GM12878 (cell line): ENCODE results near the gene CD96. TPM values are rescaled to one million over a fixed set of nuclear protein-coding genes. Genes with fewer than 3 reads are reported as not detected.

Source experiments
- ATAC-seq: fragments of 200-7000 bp; cut with Tn5 transposase; 3 replicates; pipeline ENCODE4 v1.9.1; 2020; ENCODE audit warnings: mild to moderate bottlenecking, moderate library complexity
- BruUV-seq: library from RNA; stranded (reverse); fragments of 400-500 nt; replicated peaks from 2 replicates; lab custom pipeline; 2021; lab: Mats Ljungman, UMichigan
- CTCF ChIA-PET: fragments of 300-600 bp; sonication (Branson Sonifier 250); formaldehyde crosslinking; extraction: SDS; loops from one replicate; lab custom pipeline; 2021; ENCODE audit warnings: inconsistent platforms; lab: Yijun Ruan, JAX
- POLR2A ChIA-PET: fragments of 350-600 bp; formaldehyde crosslinking; extraction: SDS; loops from one replicate; lab custom pipeline; 2021; ENCODE audit warnings: inconsistent platforms; lab: Charles Lee
- RAD21 ChIA-PET: fragments of 300-600 bp; sonication (Branson Sonifier 250); formaldehyde crosslinking; loops from one replicate; lab custom pipeline; 2023; ENCODE audit warnings: antibody characterized with exemption; ENCODE audit not compliant: unreplicated experiment; lab: Charles Lee
- SMC1A ChIA-PET: fragments of 300-600 bp; sonication (Branson Sonifier 250); formaldehyde crosslinking; loops from one replicate; lab custom pipeline; 2023; ENCODE audit not compliant: unreplicated experiment, uncharacterized antibody; lab: Charles Lee
- DNase-seq: peaks from one replicate; pipeline ENCODE4 v3.0.0-alpha.2; 2011; ENCODE audit warnings: low read depth, low spot score
- FAIRE-seq: peaks from 3 replicates; lab custom pipeline; 2011; peaks lifted over from hg19 to GRCh38; lab: Jason Lieb, UNC
- H2AFZ ChIP-seq: 2 replicates; pipeline ENCODE4 v1.6.0; 2011; ENCODE audit warnings: low read depth, low read length, control low read depth; ENCODE audit not compliant: control insufficient read depth
- H3K27ac ChIP-seq: 2 replicates; pipeline ENCODE4 v1.5.1; 2011; ENCODE audit warnings: control low read depth; ENCODE audit not compliant: control insufficient read depth, insufficient read depth
- H3K27me3 ChIP-seq, 2 experiments: replicated peaks in 1 of 2; 2 replicates each; pipeline versions ENCODE4 v1.6.0 to v1.6.1; 2011; ENCODE audit warnings: low read length in 1 of 2; ENCODE audit not compliant: control insufficient read depth in 2 of 2, insufficient read depth in 2 of 2
- H3K36me3 ChIP-seq, 2 experiments: 2 replicates each; pipeline ENCODE4 v1.5.1; 2011; ENCODE audit warnings: low read length in 1 of 2; ENCODE audit not compliant: control insufficient read depth in 2 of 2, insufficient read depth in 2 of 2
- H3K4me1 ChIP-seq: 2 replicates; pipeline ENCODE4 v1.6.1; 2011; ENCODE audit warnings: mild to moderate bottlenecking, low read length, moderate library complexity, mixed read lengths; ENCODE audit not compliant: control insufficient read depth, insufficient read depth
- H3K4me2 ChIP-seq: 2 replicates; pipeline ENCODE4 v1.6.0; 2011; ENCODE audit warnings: control low read depth; ENCODE audit not compliant: control insufficient read depth, insufficient read depth
- H3K4me3 ChIP-seq: fragments of 200-600 bp; sonication (generic); 2 replicates; pipeline ENCODE4 v1.5.1; 2016
- H3K79me2 ChIP-seq: 2 replicates; pipeline ENCODE4 v1.6.0; 2011; ENCODE audit warnings: low read length; ENCODE audit not compliant: control insufficient read depth, insufficient read depth
- H3K9ac ChIP-seq: 2 replicates; pipeline ENCODE4 v1.8.0; 2011; ENCODE audit warnings: low read length, control low read depth, mixed read lengths; ENCODE audit not compliant: control insufficient read depth, insufficient read depth
- H3K9me3 ChIP-seq: replicated peaks from 3 replicates; pipeline ENCODE4 v1.5.1; 2011; ENCODE audit warnings: mild to moderate bottlenecking, low read length; ENCODE audit not compliant: control insufficient read depth, insufficient read depth
- H4K20me1 ChIP-seq: 2 replicates; pipeline ENCODE4 v1.6.0; 2011; ENCODE audit not compliant: control insufficient read depth, insufficient read depth
- ASH2L ChIP-seq: fragments of 300-600, 200-600 bp; sonication (generic); IDR thresholded peaks from 2 replicates; pipeline ENCODE4 v1.6.1; 2017; ENCODE audit warnings: low read depth, mild to moderate bottlenecking, borderline replicate concordance
- ATF7 ChIP-seq: fragments of 450-650 bp; IDR thresholded peaks from 2 replicates; pipeline ENCODE4 v1.6.1; 2016; ENCODE audit warnings: low read depth, mild to moderate bottlenecking
- HDAC2 ChIP-seq: fragments of 200-600 bp; sonication (generic); IDR thresholded peaks from 2 replicates; pipeline ENCODE4 v1.6.1; 2017
- HDGF ChIP-seq: fragments of 450-650 bp; IDR thresholded peaks from 2 replicates; pipeline ENCODE4 v1.6.1; 2016; ENCODE audit warnings: antibody characterized with exemption
- MYC ChIP-seq: IDR thresholded peaks from 2 replicates; pipeline ENCODE4 v1.6.1; 2011; ENCODE audit warnings: mild to moderate bottlenecking, low read length, moderate library complexity, inconsistent platforms; ENCODE audit not compliant: insufficient read depth, insufficient replicate concordance, insufficient read length, severe bottlenecking
- NBN ChIP-seq: fragments of 450-650 bp; IDR thresholded peaks from 2 replicates; pipeline ENCODE4 v1.6.1; 2016
- NFYB ChIP-seq: IDR thresholded peaks from 2 replicates; pipeline ENCODE4 v1.6.1; 2011; ENCODE audit warnings: low read depth, mild to moderate bottlenecking, low read length, improper control_type of control experiment, moderate library complexity; ENCODE audit not compliant: insufficient read depth
- PML ChIP-seq: IDR thresholded peaks from 2 replicates; pipeline ENCODE4 v1.6.1; 2012; ENCODE audit warnings: low read length, inconsistent platforms
- POU2F2 ChIP-seq: IDR thresholded peaks from 3 replicates; pipeline ENCODE4 v1.6.1; 2011; ENCODE audit warnings: low read depth, mild to moderate bottlenecking, low read length, borderline replicate concordance
- ZBED1 ChIP-seq: IDR thresholded peaks from 2 replicates; pipeline ENCODE4 v1.6.1; 2016; ENCODE audit warnings: borderline replicate concordance
- ZNF207 ChIP-seq: fragments of 450-650 bp; IDR thresholded peaks from 2 replicates; pipeline ENCODE4 v1.6.1; 2014; ENCODE audit warnings: antibody characterized with exemption, mild to moderate bottlenecking, borderline replicate concordance
- ZNF622 ChIP-seq: fragments of 450-650 bp; IDR thresholded peaks from 2 replicates; pipeline ENCODE4 v1.6.1; 2017; ENCODE audit warnings: mild to moderate bottlenecking, inconsistent platforms
- WGBS: methylation state at CpG from one replicate; pipeline ENCODE4 v1.1.6; 2016; ENCODE audit warnings: low lambda C conversion rate; ENCODE audit not compliant: insufficient replicate concordance, insufficient coverage; ENCODE audit errors: missing lambda C conversion rate; 5-methylcytosine and 5-hydroxymethylcytosine counted together
- in situ Hi-C: fragments of 300-500 bp; cut with MboI; formaldehyde crosslinking; loops from 9 replicates; pipeline ENCODE4 v1.14.3; 2018; ENCODE audit warnings: mixed read lengths
- intact Hi-C: fragments of 100-400 bp; cut with micrococcal nuclease; formaldehyde crosslinking; loops from one replicate; pipeline ENCODE4 v1.14.2; 2022; ENCODE audit not compliant: unreplicated experiment
- polyA plus RNA-seq, 11 experiments: library from polyadenylated mRNA; depleted of rRNA in 4 of 11; unstranded in 6 of 11; stranded (reverse) in 5 of 11; fragments of >200 nt; fragmentation: Nextera tagmentation in 4 of 11; fragmentation: Illumina TruSeq in 1 of 11; extraction: Ambion mirVana in 4 of 11; extraction: Trizol in 1 of 11; gene quantifications; 1 replicate in 1 of 11; 2 replicates in 10 of 11; pipeline versions ENCODE4 v1.2.1 to v1.2.3, GENCODE V29; 2011 to 2016; ENCODE audit warnings: inconsistent platforms in 2 of 11, missing spikeins in 2 of 11, low read depth in 1 of 11
- total RNA-seq, 4 experiments: library from RNA; depleted of rRNA in 3 of 4; stranded (reverse); fragments of >200 nt in 3 of 4; fragmentation: Illumina TruSeq in 1 of 4; extraction: Trizol in 1 of 4; gene quantifications; 2 replicates each; pipeline versions ENCODE4 v1.2.1 to v1.2.3, GENCODE V29; 2013 to 2021
- TF ChIP-seq, protein P1 (sequence below): IDR thresholded peaks from 2 replicates; pipeline ENCODE4 v1.6.1; 2011; ENCODE audit warnings: borderline replicate concordance, low read depth, mild to moderate bottlenecking, moderate library complexity, mixed read lengths, low read length; ENCODE audit not compliant: insufficient read depth; ENCODE audit errors: extremely low read length
- TF ChIP-seq, protein P2 (sequence below): fragments of 450-650 bp; conservative IDR thresholded peaks from 2 replicates; pipeline ENCODE4 v1.6.1; 2017; ENCODE audit warnings: mild to moderate bottlenecking, moderate library complexity

Gene CD96
- total and polyA plus RNA-seq, 10 of the 15 experiments (the other 5 are each of a cell fraction or from before 2014, with no cell fraction given): 0.13 to 10.1 (median 0.47) TPM

DNA sequence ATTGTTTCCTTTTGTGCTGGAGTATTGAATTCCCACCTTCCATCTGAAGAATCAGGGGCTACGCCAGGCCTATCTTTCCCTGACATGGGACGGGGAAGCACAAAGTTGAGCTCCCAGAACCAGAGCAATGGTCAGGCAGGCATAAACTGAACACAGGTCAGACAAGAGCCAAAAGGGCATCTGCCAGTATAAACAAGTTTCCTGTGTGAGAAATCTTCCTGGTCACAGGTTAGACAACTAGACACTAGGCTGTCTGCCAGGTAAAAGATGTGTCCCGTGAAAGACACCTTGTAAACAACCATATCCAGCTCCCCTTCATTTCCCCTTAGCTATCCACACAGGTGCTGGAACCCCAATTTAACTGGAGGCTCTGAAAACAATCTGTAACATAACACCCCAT is 44.0 kb upstream of the CD96 start:
- no peak overlapping the region for H3K27ac ChIP-seq
- CTCF ChIA-PET: no interaction called here
- no peak overlapping the region for H3K4me3 ChIP-seq
- H3K36me3 ChIP-seq: no peaks in the 10 kb centered on the region
- 70% methylated on average over 3 of the region's 3 CpGs for WGBS
- no peak overlapping the region for H3K9ac ChIP-seq
- RAD21 ChIA-PET: no interaction called here
- no peaks in the 10 kb centered on the region for H4K20me1 ChIP-seq
- H2AFZ ChIP-seq: no peak overlapping the region
- in situ Hi-C loops (no loop called here), intact Hi-C loops (no loop called here)
- H3K79me2 ChIP-seq: no peaks in the 10 kb centered on the region
- SMC1A ChIA-PET: no interaction called here
- POLR2A ChIA-PET: no interaction called here
- no peaks in the 10 kb centered on the region for H3K27me3 ChIP-seq
- no peak overlapping the region for H3K4me2 ChIP-seq
- BruUV-seq: no TSS peak
- H3K9me3 ChIP-seq: no peaks in the 10 kb centered on the region
- FAIRE-seq (no peak), DNase-seq (no peak), ATAC-seq (no peak)
- TF ChIP-seq ZNF622 (no peak), NBN (no peak), HDAC2 (no peak), MYC (no peak), PML (no peak), ZBED1 (no peak), POU2F2 (no peak), NFYB (no peak), ZNF207 (no peak), ASH2L (no peak), HDGF (no peak), ATF7 (no peak)
- TF ChIP-seq, protein P1, sequence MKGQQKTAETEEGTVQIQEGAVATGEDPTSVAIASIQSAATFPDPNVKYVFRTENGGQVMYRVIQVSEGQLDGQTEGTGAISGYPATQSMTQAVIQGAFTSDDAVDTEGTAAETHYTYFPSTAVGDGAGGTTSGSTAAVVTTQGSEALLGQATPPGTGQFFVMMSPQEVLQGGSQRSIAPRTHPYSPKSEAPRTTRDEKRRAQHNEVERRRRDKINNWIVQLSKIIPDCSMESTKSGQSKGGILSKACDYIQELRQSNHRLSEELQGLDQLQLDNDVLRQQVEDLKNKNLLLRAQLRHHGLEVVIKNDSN: no peak
- TF ChIP-seq, protein P2, sequence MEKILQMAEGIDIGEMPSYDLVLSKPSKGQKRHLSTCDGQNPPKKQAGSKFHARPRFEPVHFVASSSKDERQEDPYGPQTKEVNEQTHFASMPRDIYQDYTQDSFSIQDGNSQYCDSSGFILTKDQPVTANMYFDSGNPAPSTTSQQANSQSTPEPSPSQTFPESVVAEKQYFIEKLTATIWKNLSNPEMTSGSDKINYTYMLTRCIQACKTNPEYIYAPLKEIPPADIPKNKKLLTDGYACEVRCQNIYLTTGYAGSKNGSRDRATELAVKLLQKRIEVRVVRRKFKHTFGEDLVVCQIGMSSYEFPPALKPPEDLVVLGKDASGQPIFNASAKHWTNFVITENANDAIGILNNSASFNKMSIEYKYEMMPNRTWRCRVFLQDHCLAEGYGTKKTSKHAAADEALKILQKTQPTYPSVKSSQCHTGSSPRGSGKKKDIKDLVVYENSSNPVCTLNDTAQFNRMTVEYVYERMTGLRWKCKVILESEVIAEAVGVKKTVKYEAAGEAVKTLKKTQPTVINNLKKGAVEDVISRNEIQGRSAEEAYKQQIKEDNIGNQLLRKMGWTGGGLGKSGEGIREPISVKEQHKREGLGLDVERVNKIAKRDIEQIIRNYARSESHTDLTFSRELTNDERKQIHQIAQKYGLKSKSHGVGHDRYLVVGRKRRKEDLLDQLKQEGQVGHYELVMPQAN: no peak
- no peaks in the 10 kb centered on the region for H3K4me1 ChIP-seq
